Stimulated activated CD8-positive, alpha-beta memory T cell treated with anti-CD3 and anti-CD28 coated beads, Interleukin-2, amount 100 ng/mL, for 48 hours (primary cell): ENCODE data around the gene APOL4.
"Not testable (repeated sequence)": the region's sequence is repeated elsewhere in the genome, so short reads cannot be mapped to it uniquely, and the experiment has no call there.

Experiments used
- DNase-seq, 2 donors: peaks; one replicate each; pipeline ENCODE4 v3.0.0-alpha.2; 2020; ENCODE audit warnings: low read depth in 2 of 2

The APOL4 gene

GRCh38 chr22:36185828-36186624, 15.6 kb downstream of the APOL4 start:
- no peak for DNase-seq

- DNase-seq: no peak
Measured at GRCh38 chr22:36184433-36185025, 17.1 kb downstream of the APOL4 start.

- DNase-seq: no peak
Measured at GRCh38 chr22:36183446-36183845, 18.2 kb downstream of the APOL4 start.

GRCh38 chr22:36182857-36183256, 18.8 kb downstream of the APOL4 start:
- DNase-seq: no peak

- no peak for DNase-seq
Measured at GRCh38 chr22:36182056-36182455, 19.6 kb downstream of the APOL4 start.

GRCh38 chr22:36180928-36181327, 20.7 kb downstream of the APOL4 start:
- DNase-seq: no peak

- DNase-seq: peak; percentile 76 to 83
Measured at GRCh38 chr22:36180038-36180880, 21.4 kb downstream of the APOL4 start.

GRCh38 chr22:36177160-36177559, 24.4 kb downstream of the APOL4 start:
- DNase-seq: no peak

- DNase-seq: no peak
Measured at GRCh38 chr22:36175892-36176291, 25.7 kb downstream of the APOL4 start.

GRCh38 chr22:36171941-36172340, 29.7 kb downstream of the APOL4 start:
- DNase-seq: no peak

- no peak for DNase-seq
Measured at GRCh38 chr22:36166518-36167220, 34.9 kb downstream of the APOL4 start.

GRCh38 chr22:36166086-36166485, 35.5 kb downstream of the APOL4 start:
- DNase-seq: no peak

- DNase-seq: no peak
Measured at GRCh38 chr22:36165141-36165540, 36.5 kb downstream of the APOL4 start.

GRCh38 chr22:36164621-36165020, 37.0 kb downstream of the APOL4 start:
- no peak for DNase-seq

GRCh38 chr22:36163497-36163896, 38.1 kb downstream of the APOL4 start:
- DNase-seq: no peak

- no peak for DNase-seq
Measured at GRCh38 chr22:36162127-36163034, 39.2 kb downstream of the APOL4 start.

GRCh38 chr22:36161793-36162126, 39.8 kb downstream of the APOL4 start:
- not testable (repeated sequence) for DNase-seq

GRCh38 chr22:36160499-36160942, 41.1 kb downstream of the APOL4 start, which contains the start of gene APOL3:
APOL3 (minus strand) TSS chr22:36160755; CDS start chr22:36149055, 11,700 bp downstream.
- DNase-seq: peak in 1 of 2 donors; percentile 9

GRCh38 chr22:36156515-36157419, 44.8 kb downstream of the APOL4 start:
- peak; percentile 67 for DNase-seq

GRCh38 chr22:36156119-36156514, 45.5 kb downstream of the APOL4 start:
- DNase-seq: no peak
